ENCODE data around the gene COL10A1. TPM values are rescaled to one million over a fixed set of nuclear protein-coding genes. Genes with fewer than 3 reads are reported as not detected.

Gene COL10A1
- total and polyA plus RNA-seq, 2 of the 4 experiments (the other 2 are of a cell fraction), result 0.05 TPM; not detected in 1

DNA sequence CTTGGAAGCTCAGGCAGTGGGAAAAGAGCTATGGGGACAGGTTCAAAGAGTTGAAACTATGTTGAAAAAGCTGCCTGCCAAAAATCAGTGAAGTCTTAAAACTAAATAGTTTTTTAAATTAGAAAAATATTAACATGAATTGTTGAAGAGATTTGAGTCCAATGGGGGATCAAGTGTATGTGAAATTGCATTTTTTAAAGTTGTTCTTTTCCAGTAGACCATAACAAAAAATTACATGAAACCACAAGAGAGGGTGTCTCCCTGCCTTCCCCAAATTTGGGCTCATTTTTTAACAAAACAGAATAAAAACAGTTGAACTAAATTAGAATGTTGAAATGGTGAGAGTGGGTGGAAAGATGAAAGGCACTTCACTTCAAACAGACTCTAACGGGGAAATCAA is 31.5 kb upstream of the COL10A1 start:
- TF ChIP-seq NFE2L2 (IDR thresholded peaks at IDR 0.05; ENCODE audit: low read depth, low read length) (no peak), RFX5 (IDR thresholded peaks at IDR 0.05; ENCODE audit: low read depth, low read length) (no peak), RAD21 (IDR thresholded peaks at IDR 0.05; ENCODE audit: low read length) (no peak), ELK1 (IDR thresholded peaks at IDR 0.05; ENCODE audit: borderline replicate concordance, low read depth, low read length) (no peak), CTCF (conservative IDR thresholded peaks at IDR 0.05; ENCODE audit: low read depth, low read length) (no peak), SMC3 (IDR thresholded peaks at IDR 0.05; ENCODE audit: low read depth, low read length) (no peak), CHD1 (IDR thresholded peaks at IDR 0.05; ENCODE audit: low read depth, low read length) (no peak), POLR2A (IDR thresholded peaks at IDR 0.05; ENCODE audit: low read depth, low read length) (no peak), FOS (IDR thresholded peaks at IDR 0.05; ENCODE audit: low read depth, low read length) (no peak), RCOR1 (IDR thresholded peaks at IDR 0.05; ENCODE audit: insufficient replicate concordance, low read length) (no peak), BHLHE40 (IDR thresholded peaks at IDR 0.05; ENCODE audit: low read depth, low read length) (no peak), MXI1 (IDR thresholded peaks at IDR 0.05; ENCODE audit: borderline replicate concordance, low read depth, low read length) (no peak)
- TF ChIP-seq, protein P1, sequence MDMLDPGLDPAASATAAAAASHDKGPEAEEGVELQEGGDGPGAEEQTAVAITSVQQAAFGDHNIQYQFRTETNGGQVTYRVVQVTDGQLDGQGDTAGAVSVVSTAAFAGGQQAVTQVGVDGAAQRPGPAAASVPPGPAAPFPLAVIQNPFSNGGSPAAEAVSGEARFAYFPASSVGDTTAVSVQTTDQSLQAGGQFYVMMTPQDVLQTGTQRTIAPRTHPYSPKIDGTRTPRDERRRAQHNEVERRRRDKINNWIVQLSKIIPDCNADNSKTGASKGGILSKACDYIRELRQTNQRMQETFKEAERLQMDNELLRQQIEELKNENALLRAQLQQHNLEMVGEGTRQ (IDR thresholded peaks at IDR 0.05; ENCODE audit: low read depth, low read length), result no peak
- no peak overlapping the region for H2BK20ac ChIP-seq (ENCODE audit: low read depth, low read length)
- H3K9ac ChIP-seq (ENCODE audit: low read depth, low read length), result no peak overlapping the region
- POLR2A ChIA-PET (ENCODE audit: unreplicated experiment), result no interaction called here
- H3K9me3 ChIP-seq (ENCODE audit: control insufficient read depth, insufficient read depth, low read length), result no peaks in the 10 kb centered on the region
- dilution Hi-C loops (cut with HindIII; ENCODE audit: low sequenced_read_pairs, unreplicated experiment), result no loop called here
- no peak overlapping the region for H4K91ac ChIP-seq (ENCODE audit: insufficient read depth, low read depth, low read length)
- H4K5ac ChIP-seq (ENCODE audit: low read depth, low read length), result no peak overlapping the region
- no peak overlapping the region for H2AFZ ChIP-seq (replicated peaks; ENCODE audit: low read length, poor library complexity)
- no peak for ATAC-seq (ENCODE audit: low read depth)
- H3K79me1 ChIP-seq (ENCODE audit: low read depth in 1 of 2, low read length in 2 of 2), result no peaks in the 10 kb centered on the region
- intact Hi-C loops (cut with micrococcal nuclease), result no loop called here
- no peak overlapping the region for H3K27ac ChIP-seq (ENCODE audit: insufficient read depth, low read length)
- H2BK120ac ChIP-seq (ENCODE audit: low read depth, low read length), result no peak overlapping the region
- H3K4ac ChIP-seq (ENCODE audit: low read depth, low read length), result no peak overlapping the region
- no peaks in the 10 kb centered on the region for H3K4me1 ChIP-seq (ENCODE audit: control insufficient read depth, insufficient read depth, low read length)
- in situ Hi-C loops (cut with MboI; ENCODE audit: low sequenced_read_pairs), result no loop called here
- H3K14ac ChIP-seq (replicated peaks; ENCODE audit: low read depth, low read length), result no peak overlapping the region; the same call in 1 of the 2 replicates
- H3K18ac ChIP-seq (ENCODE audit: low read depth, low read length), result no peak overlapping the region
- no peak overlapping the region for H2AK5ac ChIP-seq (ENCODE audit: low read depth, low read length)
- H3K56ac ChIP-seq (ENCODE audit: extremely low read depth, insufficient read depth, low read length), result no peak overlapping the region
- no peak overlapping the region for H2BK15ac ChIP-seq (ENCODE audit: low read depth, low read length)
- CTCF ChIA-PET, result no interaction called here
- no CpG with 5 or more reads among the region's 1 CpG for WGBS, 2 experiments (ENCODE audit: extremely low coverage in 2 of 2, insufficient read length in 1 of 2)
- no peak for DNase-seq
- no peak overlapping the region for H4K8ac ChIP-seq (ENCODE audit: low read depth in 2 of 2, low read length in 2 of 2)
- BruUV-seq (replicated peaks), result no TSS peak
- no peak overlapping the region for H2BK5ac ChIP-seq (ENCODE audit: low read depth, low read length, poor library complexity, severe bottlenecking)
- H3K9me1 ChIP-seq (ENCODE audit: insufficient read depth, low read length), result no peaks in the 10 kb centered on the region
- no peaks in the 10 kb centered on the region for H3K27me3 ChIP-seq (ENCODE audit: control insufficient read depth, insufficient read depth, low read length)
- H3K23ac ChIP-seq (ENCODE audit: low read depth, low read length), result no peak overlapping the region; the same call in 1 of the 2 replicates
- no peaks in the 10 kb centered on the region for H3K36me3 ChIP-seq (ENCODE audit: control insufficient read depth, insufficient read depth, low read length)
- H3K4me2 ChIP-seq (ENCODE audit: low read depth, low read length), result no peak overlapping the region
- no peak overlapping the region for H2AK9ac ChIP-seq (replicated peaks; ENCODE audit: low read depth, low read length, poor library complexity)
- no peaks in the 10 kb centered on the region for H4K20me1 ChIP-seq (ENCODE audit: insufficient read depth, low read length)
- no peak overlapping the region for H3K4me3 ChIP-seq (ENCODE audit: insufficient read depth, low read depth, low read length)
